HEK293 (cell line): ENCODE data around the gene KLHL29.

Experiments
- CTCF ChIA-PET: fragments of 350-600 bp; formaldehyde crosslinking; extraction: SDS; loops from one replicate; lab custom pipeline; 2021; ENCODE audit warnings: antibody characterized with exemption; lab: Yijun Ruan, JAX
- POLR2A ChIA-PET: fragments of 300-600 bp; formaldehyde crosslinking; extraction: SDS; loops from one replicate; lab custom pipeline; 2020; ENCODE audit warnings: antibody characterized with exemption, inconsistent platforms; lab: Yijun Ruan, JAX
- H3K27ac ChIP-seq: fragments of 200-500 bp; sonication (Bioruptor generic); 2 replicates; pipeline ENCODE4 v1.5.1; 2014; ENCODE audit warnings: low read depth, low read length, control low read depth, inconsistent platforms; ENCODE audit errors: extremely low read depth
- H3K36me3 ChIP-seq, 2 experiments: fragments of 200-500 bp in 1 of 2; sonication (Bioruptor generic) in 1 of 2; 1 replicate in 1 of 2; 2 replicates in 1 of 2; pipeline ENCODE4 v1.5.1; 2014 to 2017; ENCODE audit warnings: inconsistent platforms in 2 of 2, low read length in 2 of 2; ENCODE audit not compliant: control insufficient read depth in 2 of 2, insufficient read depth in 1 of 2
- H3K4me1 ChIP-seq: fragments of 200-500 bp; sonication (Bioruptor generic); 2 replicates; pipeline ENCODE4 v1.5.1; 2014; ENCODE audit warnings: mild to moderate bottlenecking, low read length, inconsistent platforms; ENCODE audit not compliant: control insufficient read depth, insufficient read depth
- H3K4me3 ChIP-seq: 2 replicates; pipeline ENCODE4 v1.5.1; 2011; ENCODE audit warnings: low read depth, mild to moderate bottlenecking, control low read depth, low read length, moderate library complexity
- H3K9me3 ChIP-seq: fragments of 200-500 bp; sonication (Bioruptor generic); 2 replicates; pipeline ENCODE4 v1.5.1; 2014; ENCODE audit warnings: low read depth, low read length, inconsistent platforms; ENCODE audit not compliant: control insufficient read depth, insufficient read depth
- EGR2 ChIP-seq: fragments of 450-650 bp; formaldehyde crosslinking; IDR thresholded peaks from 2 replicates; pipeline ENCODE4 v1.5.1; 2016; ENCODE audit warnings: low read depth, missing biosample characterization, missing genetic modification characterization
- GLI4 ChIP-seq: fragments of 450-650 bp; formaldehyde crosslinking; IDR thresholded peaks from 2 replicates; pipeline ENCODE4 v1.5.1; 2016; ENCODE audit warnings: missing biosample characterization, missing genetic modification characterization
- GLIS2 ChIP-seq: fragments of 450-650 bp; formaldehyde crosslinking; IDR thresholded peaks from 2 replicates; pipeline ENCODE4 v1.5.1; 2016; ENCODE audit warnings: missing biosample characterization, missing genetic modification characterization
- HOXC10 ChIP-seq: sonication (generic); formaldehyde crosslinking; IDR thresholded peaks from 2 replicates; pipeline ENCODE4 v1.8.1; 2023; ENCODE audit warnings: mild to moderate bottlenecking, missing genetic modification reagents
- KLF1 ChIP-seq: fragments of 450-650 bp; formaldehyde crosslinking; IDR thresholded peaks from 2 replicates; pipeline ENCODE4 v1.5.1; 2016; ENCODE audit warnings: missing biosample characterization, missing genetic modification characterization
- MZF1 ChIP-seq: fragments of 450-650 bp; formaldehyde crosslinking; IDR thresholded peaks from 2 replicates; pipeline ENCODE4 v1.5.1; 2017; ENCODE audit warnings: missing biosample characterization, missing genetic modification characterization, borderline replicate concordance
- SCRT2 ChIP-seq: fragments of 450-650 bp; formaldehyde crosslinking; IDR thresholded peaks from 2 replicates; pipeline ENCODE4 v1.5.1; 2016; ENCODE audit warnings: missing biosample characterization, missing genetic modification characterization
- TRIM28 ChIP-seq: IDR thresholded peaks from 2 replicates; pipeline ENCODE4 v1.6.1; 2011; ENCODE audit warnings: low read length, control low read depth, borderline replicate concordance
- ZBTB48 ChIP-seq: fragments of 450-650 bp; formaldehyde crosslinking; IDR thresholded peaks from 2 replicates; pipeline ENCODE4 v1.5.1; 2016; ENCODE audit warnings: missing biosample characterization, missing genetic modification characterization
- ZEB2 ChIP-seq: fragments of 450-650 bp; formaldehyde crosslinking; IDR thresholded peaks from 2 replicates; pipeline ENCODE4 v1.5.1; 2016; ENCODE audit warnings: missing biosample characterization, missing genetic modification characterization
- ZFHX2 ChIP-seq: fragments of 450-650 bp; formaldehyde crosslinking; conservative IDR thresholded peaks from 2 replicates; pipeline ENCODE4 v1.5.1; 2016; ENCODE audit warnings: missing biosample characterization, missing genetic modification characterization
- ZNF114 ChIP-seq: fragments of 450-650 bp; formaldehyde crosslinking; IDR thresholded peaks from 2 replicates; pipeline ENCODE4 v1.5.0; 2017; ENCODE audit warnings: missing biosample characterization, missing genetic modification characterization
- ZNF133 ChIP-seq: fragments of 450-650 bp; formaldehyde crosslinking; IDR thresholded peaks from 2 replicates; pipeline ENCODE4 v1.5.1; 2016; ENCODE audit warnings: missing biosample characterization, missing genetic modification characterization
- ZNF266 ChIP-seq: fragments of 450-650 bp; formaldehyde crosslinking; IDR thresholded peaks from 2 replicates; pipeline ENCODE4 v1.5.1; 2016; ENCODE audit warnings: missing biosample characterization, missing genetic modification characterization, low read depth
- ZNF335 ChIP-seq: fragments of 450-650 bp; formaldehyde crosslinking; conservative IDR thresholded peaks from 2 replicates; pipeline ENCODE4 v1.5.1; 2016; ENCODE audit warnings: missing biosample characterization, missing genetic modification characterization
- ZNF341 ChIP-seq: fragments of 450-650 bp; formaldehyde crosslinking; IDR thresholded peaks from 2 replicates; pipeline ENCODE4; 2016; ENCODE audit warnings: low read depth, missing biosample characterization, missing genetic modification characterization
- ZNF391 ChIP-seq: fragments of 450-650 bp; formaldehyde crosslinking; IDR thresholded peaks from 2 replicates; pipeline ENCODE4 v1.5.1; 2016; ENCODE audit warnings: low read depth, missing biosample characterization, missing genetic modification characterization, borderline replicate concordance
- ZNF404 ChIP-seq: fragments of 450-650 bp; formaldehyde crosslinking; IDR thresholded peaks from 2 replicates; pipeline ENCODE4 v1.5.1; 2017; ENCODE audit warnings: missing biosample characterization, missing genetic modification characterization
- ZNF48 ChIP-seq: fragments of 450-650 bp; formaldehyde crosslinking; IDR thresholded peaks from 2 replicates; pipeline ENCODE4 v1.5.1; 2016; ENCODE audit warnings: missing biosample characterization, missing genetic modification characterization
- ZNF501 ChIP-seq: fragments of 450-650 bp; formaldehyde crosslinking; IDR thresholded peaks from 2 replicates; pipeline ENCODE4 v1.5.1; 2016; ENCODE audit warnings: missing biosample characterization, missing genetic modification characterization
- ZNF558 ChIP-seq: fragments of 450-650 bp; formaldehyde crosslinking; IDR thresholded peaks from 2 replicates; pipeline ENCODE4 v1.5.1; 2016; ENCODE audit warnings: missing biosample characterization, missing genetic modification characterization
- ZNF560 ChIP-seq: fragments of 450-650 bp; formaldehyde crosslinking; IDR thresholded peaks from 2 replicates; pipeline ENCODE4 v1.5.1; 2017; ENCODE audit warnings: missing biosample characterization, missing genetic modification characterization, borderline replicate concordance
- ZNF600 ChIP-seq: fragments of 450-650 bp; formaldehyde crosslinking; IDR thresholded peaks from 2 replicates; pipeline ENCODE4 v1.5.1; 2016; ENCODE audit warnings: missing biosample characterization, missing genetic modification characterization
- ZNF664 ChIP-seq: fragments of 450-650 bp; formaldehyde crosslinking; IDR thresholded peaks from 2 replicates; pipeline ENCODE4 v1.5.1; 2016; ENCODE audit warnings: missing biosample characterization, missing genetic modification characterization
- TF ChIP-seq, protein P1 (sequence below): IDR thresholded peaks from 2 replicates; pipeline ENCODE4 v1.6.1; 2011; ENCODE audit warnings: mild to moderate bottlenecking, low read depth, low read length, borderline replicate concordance
- TF ChIP-seq, protein P2 (sequence below): fragments of 450-650 bp; formaldehyde crosslinking; IDR thresholded peaks from 2 replicates; pipeline ENCODE4 v1.5.1; 2016; ENCODE audit warnings: missing biosample characterization, missing genetic modification characterization
- TF ChIP-seq, protein P3 (sequence below): fragments of 450-650 bp; formaldehyde crosslinking; IDR thresholded peaks from 2 replicates; pipeline ENCODE4 v1.5.1; 2016; ENCODE audit warnings: missing biosample characterization, missing genetic modification characterization

KLHL29 gene

DNA sequence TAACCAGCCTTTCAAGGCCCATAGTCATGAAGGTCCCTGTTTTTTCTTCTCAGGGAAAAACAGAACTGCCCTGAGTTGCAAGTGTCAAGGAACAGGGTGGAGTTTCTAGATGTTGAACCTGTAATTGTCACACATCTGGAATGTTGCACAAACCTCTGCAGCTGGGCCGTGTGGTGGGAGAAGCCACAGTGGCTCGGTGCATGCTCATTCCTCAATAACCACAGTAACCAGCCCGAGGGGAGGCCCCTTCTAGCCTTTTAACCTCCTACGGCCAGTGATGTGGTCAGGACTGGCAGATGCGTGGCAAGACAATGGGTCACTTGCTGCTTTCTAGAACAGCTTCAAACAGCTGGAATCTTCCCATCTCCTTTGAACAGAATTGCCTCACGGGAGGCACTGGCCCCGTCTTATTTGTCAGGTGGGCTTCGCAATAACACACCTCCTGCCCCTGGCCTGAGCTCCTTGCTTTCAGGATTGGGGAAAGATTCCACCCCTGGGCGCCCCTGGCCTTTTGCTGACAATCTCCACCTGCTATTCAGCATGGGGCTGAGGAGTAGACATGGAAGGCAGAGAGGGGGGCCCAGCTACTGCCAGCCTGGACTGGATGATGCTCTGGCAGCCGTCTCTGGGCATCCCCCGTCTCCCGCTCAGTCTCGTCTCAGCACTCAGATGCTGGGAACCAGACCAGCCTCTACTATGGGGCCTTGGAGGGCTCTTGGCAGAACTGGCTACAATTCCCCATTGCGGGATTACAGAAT lies 102.9 kb downstream of the KLHL29 start (continued):
- TF ChIP-seq GLIS2 (no peak), ZNF266 (no peak), ZNF391 (tag by site-specific recombination) (no peak)

DNA sequence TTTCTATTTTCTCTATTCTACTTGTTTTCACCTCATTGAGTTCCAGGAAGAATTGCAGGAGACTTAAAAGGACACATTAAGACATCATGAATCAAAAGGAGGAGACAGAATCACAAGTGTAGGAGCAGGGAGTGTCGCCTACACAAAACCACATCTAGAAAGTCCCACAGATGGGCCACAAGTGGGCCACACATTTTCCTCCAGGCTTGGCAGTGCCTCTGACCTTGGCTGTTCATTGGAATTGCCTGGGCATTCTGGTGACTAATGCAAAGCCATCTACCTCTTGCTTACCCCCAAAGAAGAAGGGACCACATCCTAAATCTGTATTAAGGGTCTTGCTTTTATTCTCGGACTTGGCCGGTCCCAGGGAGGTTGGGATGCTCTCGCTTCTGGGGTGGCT lies 103.6 kb downstream of the KLHL29 start:
- H3K27ac ChIP-seq: no peak overlapping the region
- POLR2A ChIA-PET: no interaction called here
- peak; percentile 31; the same call in 1 of the 2 replicates for TF ChIP-seq ZFHX2 (tag by site-specific recombination)
- peak; percentile 41; the same call in 1 of the 2 replicates for TF ChIP-seq EGR2 (tag by site-specific recombination)
- no peak for TF ChIP-seq ZEB2 (tag by site-specific recombination)
- no peaks in the 10 kb centered on the region for H3K36me3 ChIP-seq
- H3K9me3 ChIP-seq: no peaks in the 10 kb centered on the region
- H3K4me1 ChIP-seq: no peaks in the 10 kb centered on the region
- no peak overlapping the region for H3K4me3 ChIP-seq
- CTCF ChIA-PET: no interaction called here

DNA sequence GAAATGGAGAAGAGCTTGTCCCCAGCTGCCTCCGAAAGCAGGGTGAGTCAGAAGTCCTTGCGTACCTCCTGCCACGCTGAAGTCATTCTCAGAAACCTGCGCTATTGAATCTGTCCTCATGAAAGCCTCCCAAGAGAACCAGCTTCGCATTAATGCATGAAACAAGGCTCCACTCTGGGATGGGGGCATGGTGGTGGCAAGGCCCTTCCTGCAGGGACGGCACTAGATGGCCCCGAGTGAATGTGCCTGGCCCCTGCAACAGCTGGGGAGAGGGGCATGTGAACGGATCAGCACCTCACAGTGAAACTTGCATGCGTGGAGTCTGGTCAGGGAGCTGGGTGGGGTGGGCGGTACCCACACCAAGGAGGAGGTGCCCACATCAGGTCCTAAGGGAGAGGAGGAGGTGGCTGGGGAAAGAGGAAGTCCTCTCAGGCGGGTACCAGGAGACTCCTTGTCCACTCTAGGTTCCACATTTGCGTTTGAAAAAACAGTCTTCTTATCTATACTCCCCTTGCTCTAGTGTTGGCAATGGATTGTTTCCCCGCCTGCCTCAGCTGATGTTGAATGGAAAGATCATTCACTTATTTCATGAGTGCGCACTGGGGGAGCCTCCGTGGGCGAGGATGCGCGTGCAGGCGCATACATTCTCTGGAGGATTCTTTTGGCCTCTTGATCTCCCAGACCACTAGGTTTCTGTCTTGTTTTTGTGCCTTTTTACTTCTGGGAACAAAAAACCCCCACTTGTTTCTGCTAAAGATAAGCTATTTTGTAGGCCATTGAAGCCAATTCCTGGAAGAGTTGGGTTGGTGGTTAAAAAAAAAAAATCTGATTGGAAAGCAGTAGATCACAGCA lies 104.7 kb downstream of the KLHL29 start:
- no peaks in the 10 kb centered on the region for H3K36me3 ChIP-seq
- no peaks in the 10 kb centered on the region for H3K9me3 ChIP-seq
- ChIA-PET POLR2A (no interaction called here), CTCF (no interaction called here)
- no peak overlapping the region for H3K27ac ChIP-seq
- no peak overlapping the region for H3K4me3 ChIP-seq
- H3K4me1 ChIP-seq: no peaks in the 10 kb centered on the region
- TF ChIP-seq, protein P1, sequence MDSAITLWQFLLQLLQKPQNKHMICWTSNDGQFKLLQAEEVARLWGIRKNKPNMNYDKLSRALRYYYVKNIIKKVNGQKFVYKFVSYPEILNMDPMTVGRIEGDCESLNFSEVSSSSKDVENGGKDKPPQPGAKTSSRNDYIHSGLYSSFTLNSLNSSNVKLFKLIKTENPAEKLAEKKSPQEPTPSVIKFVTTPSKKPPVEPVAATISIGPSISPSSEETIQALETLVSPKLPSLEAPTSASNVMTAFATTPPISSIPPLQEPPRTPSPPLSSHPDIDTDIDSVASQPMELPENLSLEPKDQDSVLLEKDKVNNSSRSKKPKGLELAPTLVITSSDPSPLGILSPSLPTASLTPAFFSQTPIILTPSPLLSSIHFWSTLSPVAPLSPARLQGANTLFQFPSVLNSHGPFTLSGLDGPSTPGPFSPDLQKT: no peak
- TF ChIP-seq ZNF133 (tag by site-specific recombination) (no peak), ZNF114 (tag by site-specific recombination) (no peak), ZNF560 (no peak), GLI4 (tag by site-specific recombination) (no peak), ZNF600 (tag by site-specific recombination) (no peak), ZNF664 (no peak), ZBTB48 (tag by site-specific recombination) (no peak), ZNF335 (tag by site-specific recombination) (no peak), ZFHX2 (tag by site-specific recombination) (peak; percentile 38), ZNF48 (no peak), SCRT2 (no peak), MZF1 (tag by site-specific recombination) (no peak), TRIM28 (no peak), ZNF501 (tag by site-specific recombination) (no peak), HOXC10 (CRISPR knock-in tag) (no peak), KLF1 (peak; percentile 16; the same call in 1 of the 2 replicates), ZNF404 (no peak), ZNF341 (tag by site-specific recombination) (peak; percentile 39), ZNF558 (tag by site-specific recombination) (no peak)
- TF ChIP-seq, protein P2, sequence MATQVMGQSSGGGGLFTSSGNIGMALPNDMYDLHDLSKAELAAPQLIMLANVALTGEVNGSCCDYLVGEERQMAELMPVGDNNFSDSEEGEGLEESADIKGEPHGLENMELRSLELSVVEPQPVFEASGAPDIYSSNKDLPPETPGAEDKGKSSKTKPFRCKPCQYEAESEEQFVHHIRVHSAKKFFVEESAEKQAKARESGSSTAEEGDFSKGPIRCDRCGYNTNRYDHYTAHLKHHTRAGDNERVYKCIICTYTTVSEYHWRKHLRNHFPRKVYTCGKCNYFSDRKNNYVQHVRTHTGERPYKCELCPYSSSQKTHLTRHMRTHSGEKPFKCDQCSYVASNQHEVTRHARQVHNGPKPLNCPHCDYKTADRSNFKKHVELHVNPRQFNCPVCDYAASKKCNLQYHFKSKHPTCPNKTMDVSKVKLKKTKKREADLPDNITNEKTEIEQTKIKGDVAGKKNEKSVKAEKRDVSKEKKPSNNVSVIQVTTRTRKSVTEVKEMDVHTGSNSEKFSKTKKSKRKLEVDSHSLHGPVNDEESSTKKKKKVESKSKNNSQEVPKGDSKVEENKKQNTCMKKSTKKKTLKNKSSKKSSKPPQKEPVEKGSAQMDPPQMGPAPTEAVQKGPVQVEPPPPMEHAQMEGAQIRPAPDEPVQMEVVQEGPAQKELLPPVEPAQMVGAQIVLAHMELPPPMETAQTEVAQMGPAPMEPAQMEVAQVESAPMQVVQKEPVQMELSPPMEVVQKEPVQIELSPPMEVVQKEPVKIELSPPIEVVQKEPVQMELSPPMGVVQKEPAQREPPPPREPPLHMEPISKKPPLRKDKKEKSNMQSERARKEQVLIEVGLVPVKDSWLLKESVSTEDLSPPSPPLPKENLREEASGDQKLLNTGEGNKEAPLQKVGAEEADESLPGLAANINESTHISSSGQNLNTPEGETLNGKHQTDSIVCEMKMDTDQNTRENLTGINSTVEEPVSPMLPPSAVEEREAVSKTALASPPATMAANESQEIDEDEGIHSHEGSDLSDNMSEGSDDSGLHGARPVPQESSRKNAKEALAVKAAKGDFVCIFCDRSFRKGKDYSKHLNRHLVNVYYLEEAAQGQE (tag by site-specific recombination): no peak
- TF ChIP-seq, protein P3, sequence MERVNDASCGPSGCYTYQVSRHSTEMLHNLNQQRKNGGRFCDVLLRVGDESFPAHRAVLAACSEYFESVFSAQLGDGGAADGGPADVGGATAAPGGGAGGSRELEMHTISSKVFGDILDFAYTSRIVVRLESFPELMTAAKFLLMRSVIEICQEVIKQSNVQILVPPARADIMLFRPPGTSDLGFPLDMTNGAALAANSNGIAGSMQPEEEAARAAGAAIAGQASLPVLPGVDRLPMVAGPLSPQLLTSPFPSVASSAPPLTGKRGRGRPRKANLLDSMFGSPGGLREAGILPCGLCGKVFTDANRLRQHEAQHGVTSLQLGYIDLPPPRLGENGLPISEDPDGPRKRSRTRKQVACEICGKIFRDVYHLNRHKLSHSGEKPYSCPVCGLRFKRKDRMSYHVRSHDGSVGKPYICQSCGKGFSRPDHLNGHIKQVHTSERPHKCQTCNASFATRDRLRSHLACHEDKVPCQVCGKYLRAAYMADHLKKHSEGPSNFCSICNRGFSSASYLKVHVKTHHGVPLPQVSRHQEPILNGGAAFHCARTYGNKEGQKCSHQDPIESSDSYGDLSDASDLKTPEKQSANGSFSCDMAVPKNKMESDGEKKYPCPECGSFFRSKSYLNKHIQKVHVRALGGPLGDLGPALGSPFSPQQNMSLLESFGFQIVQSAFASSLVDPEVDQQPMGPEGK (tag by site-specific recombination): no peak
